Fibroblast of lung (primary cell): Measurements from ENCODE around the gene CDKN2B-AS1.

Experiments
- CTCF ChIP-seq, 2 donors: IDR thresholded peaks in 1 of 2; conservative IDR thresholded peaks in 1 of 2; 1 replicate in 1 of 2; 2 replicates in 1 of 2; pipeline ENCODE4 v1.5.1; 2011 to 2012; ENCODE audit warnings: low read length in 2 of 2, control low read depth in 1 of 2, inconsistent platforms in 1 of 2, low read depth in 1 of 2, mild to moderate bottlenecking in 1 of 2
- EZH2 ChIP-seq: IDR thresholded peaks from 2 replicates; pipeline ENCODE4 v1.5.1; 2012; ENCODE audit warnings: low read length, control low read depth, mild to moderate bottlenecking; ENCODE audit errors: missing control alignments

GRCh38 chr9:22114956-22115355 is 120.4 kb downstream of the CDKN2B-AS1 start:
- TF ChIP-seq EZH2 (no peak), CTCF (conservative IDR thresholded peaks at IDR 0.05 in 1 of 2, IDR thresholded peaks at IDR 0.05 in 1 of 2; ENCODE audit: low read depth in 1 of 2, low read length in 2 of 2) (no peak)
